Activated CD8-positive, alpha-beta memory T cell treated with anti-CD3 and anti-CD28 coated beads for 4 hours (primary cell): Measurements from ENCODE around the gene UGT1A4.

Experiments
- DNase-seq, 2 donors: peaks; one replicate each; pipeline ENCODE4 v3.0.0-alpha.2; 2020; ENCODE audit warnings: low read depth in 2 of 2

The UGT1A4 gene

GRCh38 chr2:233811732-233812131, 93.2 kb downstream of the UGT1A4 start:
- DNase-seq = no peak

GRCh38 chr2:233813236-233814055, 94.9 kb downstream of the UGT1A4 start:
- no peak for DNase-seq

GRCh38 chr2:233814056-233814835, 95.7 kb downstream of the UGT1A4 start:
- no peak for DNase-seq

DNA sequence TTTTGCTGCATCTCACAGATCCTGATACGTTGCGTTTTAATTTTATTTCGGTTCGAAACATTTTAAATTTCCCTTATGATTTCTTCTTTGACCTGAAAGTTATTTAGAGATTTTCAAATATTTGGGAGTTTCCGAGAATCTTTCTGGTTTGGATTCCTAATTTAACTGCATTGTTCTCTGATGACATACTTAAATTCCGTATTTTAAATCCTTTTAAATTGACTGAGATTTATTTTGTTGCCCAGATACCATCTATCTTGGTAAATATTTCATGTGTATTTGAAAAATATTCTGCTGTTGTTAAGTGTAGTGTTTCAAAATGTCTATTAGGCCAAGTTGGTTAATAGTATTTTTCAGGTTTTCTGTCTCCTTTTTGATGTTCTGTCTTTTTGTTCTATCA, 97.3 kb downstream of the UGT1A4 start:
- DNase-seq = no peak

DNA sequence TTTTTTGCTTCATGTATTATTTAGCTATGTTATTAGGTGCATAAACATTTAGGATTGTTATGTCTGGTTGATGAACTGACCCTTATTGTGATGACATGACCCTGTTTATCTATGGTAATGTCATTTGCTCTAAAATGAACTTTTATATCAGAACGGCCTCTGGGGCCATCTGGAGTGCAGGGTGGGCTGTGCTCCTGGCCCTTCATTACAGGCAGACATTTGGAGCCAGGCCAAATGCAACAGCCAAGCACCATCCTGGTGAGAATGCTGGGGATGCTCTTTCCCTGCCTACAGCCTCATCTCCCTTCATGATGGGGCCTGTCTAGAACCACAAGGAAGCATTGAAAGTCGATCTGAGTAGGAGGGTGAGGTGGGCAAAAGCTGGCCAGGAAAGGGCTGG, 97.8 kb downstream of the UGT1A4 start:
- no peak for DNase-seq

GRCh38 chr2:233816771-233817170, 98.2 kb downstream of the UGT1A4 start:
- DNase-seq = no peak

GRCh38 chr2:233817361-233817911, 98.9 kb downstream of the UGT1A4 start:
- no peak for DNase-seq

- DNase-seq = no peak
Observed at GRCh38 chr2:233817995-233818638, 99.6 kb downstream of the UGT1A4 start.

DNA sequence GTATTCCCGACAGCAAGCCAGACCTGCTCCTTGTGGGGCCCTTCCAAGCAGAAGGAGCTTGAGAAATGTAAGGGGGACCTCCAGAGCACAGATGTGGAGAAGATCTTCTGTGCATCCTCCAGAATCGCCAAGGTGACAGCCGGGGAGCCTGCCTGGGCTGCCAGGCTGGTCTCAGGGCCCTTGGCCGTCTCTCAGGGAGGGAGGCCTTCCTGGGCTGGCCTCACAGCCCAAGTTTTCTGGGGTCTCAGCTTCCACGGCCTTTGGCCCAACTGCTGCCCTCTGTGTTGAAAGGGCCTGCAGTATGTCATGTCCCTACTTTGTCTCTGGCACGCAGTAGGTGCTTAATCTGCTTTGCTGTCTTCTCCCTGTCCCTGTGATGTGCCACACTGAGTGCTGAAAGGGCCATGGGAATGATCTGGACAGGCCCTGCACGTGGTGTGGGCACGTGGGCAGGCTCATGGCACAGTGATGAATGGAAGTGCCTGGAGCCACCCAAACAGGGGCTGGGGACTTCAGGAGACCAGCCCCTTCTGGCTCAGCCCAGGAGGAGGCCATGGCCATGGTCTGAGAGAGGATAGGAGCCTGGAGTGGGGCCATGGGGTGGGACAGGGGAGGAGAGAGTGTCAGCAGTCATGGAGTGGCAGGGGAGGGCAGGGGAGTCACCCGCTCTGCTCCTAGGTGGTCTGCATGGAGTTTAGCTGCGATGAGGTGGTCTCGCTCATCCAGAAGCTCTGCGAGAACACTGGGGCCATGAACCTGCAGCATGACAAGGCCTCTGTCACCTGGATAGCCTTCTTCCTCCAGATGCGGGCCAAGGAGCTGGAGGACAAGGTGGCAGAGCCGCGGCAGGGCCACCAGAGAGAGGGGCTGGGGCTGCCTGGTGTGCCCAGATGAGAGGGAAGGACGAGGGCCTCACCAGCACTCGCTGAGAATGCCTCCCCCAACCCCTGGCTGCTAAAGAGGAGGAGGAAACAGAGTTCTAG, 100.4 kb downstream of the UGT1A4 start:
- DNase-seq = no peak

DNA sequence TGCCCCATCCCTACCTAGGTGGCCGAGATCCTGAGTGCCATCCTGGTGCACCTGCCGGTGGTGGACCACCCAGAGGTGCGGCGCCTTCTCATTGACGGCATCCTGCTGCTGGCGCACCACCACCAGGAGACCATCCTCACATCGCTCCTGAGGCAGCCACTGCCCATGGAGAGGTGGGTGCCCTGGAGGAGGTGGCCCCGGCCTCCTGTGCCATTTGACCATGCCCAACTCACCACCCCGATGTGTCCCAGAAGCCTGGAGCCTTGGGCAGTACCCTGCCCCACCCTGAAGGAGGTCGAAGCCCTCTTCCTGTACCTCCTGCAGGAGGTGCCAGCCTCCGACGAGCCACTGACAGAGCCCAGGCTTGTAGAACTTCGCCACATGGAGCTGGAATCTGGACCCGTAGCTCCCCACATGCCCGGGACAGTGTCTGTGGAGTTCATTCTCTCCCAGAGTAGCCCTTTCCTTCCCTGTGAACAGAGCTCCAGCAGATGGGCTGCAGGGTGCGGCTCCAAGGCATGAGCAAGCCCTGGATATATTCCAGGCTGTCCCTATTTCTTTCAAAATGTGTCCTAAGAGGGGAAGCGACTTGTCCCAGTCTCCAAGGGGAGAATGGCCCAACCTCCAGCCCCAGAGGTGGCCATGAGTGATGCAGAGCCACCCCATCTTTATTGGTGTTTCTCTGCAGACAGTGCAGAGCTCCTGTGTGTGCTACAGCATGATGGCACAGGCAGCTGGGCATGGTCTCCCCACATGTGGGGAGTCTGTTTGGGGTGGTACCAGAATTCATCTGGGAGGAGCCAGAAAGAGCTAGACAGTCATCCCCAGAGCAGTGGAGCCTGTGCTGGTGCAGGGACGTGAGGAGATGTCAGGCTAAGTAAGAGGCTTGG, 101.6 kb downstream of the UGT1A4 start:
- no peak for DNase-seq

DNA sequence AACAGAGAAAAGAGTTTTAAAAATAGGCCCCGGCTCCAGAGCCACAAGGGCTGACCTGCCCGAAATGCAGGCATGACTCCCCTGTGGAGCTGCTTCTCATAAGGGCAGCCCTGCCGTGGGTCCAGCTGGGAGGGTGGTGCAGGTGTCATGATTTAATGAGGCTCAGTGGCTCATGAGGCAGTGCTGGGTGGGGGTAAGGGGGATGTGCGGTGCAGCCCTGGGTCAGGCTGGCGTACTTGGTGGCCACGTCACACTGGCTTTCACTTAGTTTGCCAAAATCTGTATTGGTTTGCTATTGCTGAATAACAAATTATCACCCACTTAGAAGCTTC, 102.2 kb downstream of the UGT1A4 start:
- DNase-seq = no peak

GRCh38 chr2:233821196-233821595, 102.7 kb downstream of the UGT1A4 start:
- DNase-seq = no peak

- no peak for DNase-seq
Observed at GRCh38 chr2:233821709-233822100, 103.2 kb downstream of the UGT1A4 start.

GRCh38 chr2:233822101-233822771, 103.7 kb downstream of the UGT1A4 start:
- no peak for DNase-seq
